Activated effector memory CD4-positive, alpha-beta T cell treated with Interleukin-2 at 50 U/mL for 16 hours (primary cell): ENCODE data around the gene HORMAD2.

Experiments
- DNase-seq: peaks from one replicate; pipeline ENCODE4 v3.0.0-alpha.2; 2020

Gene HORMAD2

GRCh38 chr22:30113494-30113893 is 33.2 kb downstream of the HORMAD2 start:
- DNase-seq: no peak

- DNase-seq: no peak
These were observed 34.1 kb downstream of the HORMAD2 start for GRCh38 chr22:30114361-30114760.

GRCh38 chr22:30115705-30116104 is 35.4 kb downstream of the HORMAD2 start:
- DNase-seq: no peak

- DNase-seq: no peak
These were observed 36.3 kb downstream of the HORMAD2 start for GRCh38 chr22:30116362-30117117.

- DNase-seq: no peak
These were observed 37.0 kb downstream of the HORMAD2 start for GRCh38 chr22:30117256-30117655.

GRCh38 chr22:30118291-30118690 is 38.0 kb downstream of the HORMAD2 start:
- no peak for DNase-seq

- no peak for DNase-seq
These were observed 41.7 kb downstream of the HORMAD2 start for GRCh38 chr22:30121960-30122359.

GRCh38 chr22:30123463-30123862 is 43.2 kb downstream of the HORMAD2 start:
- no peak for DNase-seq

GRCh38 chr22:30127749-30128166 is 47.5 kb downstream of the HORMAD2 start:
- DNase-seq: no peak

- no peak for DNase-seq
These were observed 48.2 kb downstream of the HORMAD2 start for GRCh38 chr22:30128511-30128910.

- no peak for DNase-seq
These were observed 49.4 kb downstream of the HORMAD2 start for GRCh38 chr22:30129636-30130035.

GRCh38 chr22:30132290-30132996 is 52.2 kb downstream of the HORMAD2 start:
- DNase-seq: no peak

GRCh38 chr22:30140414-30140813 is 60.1 kb downstream of the HORMAD2 start:
- DNase-seq: no peak

- DNase-seq: no peak
These were observed 63.0 kb downstream of the HORMAD2 start for GRCh38 chr22:30143265-30143664.

- DNase-seq: no peak
These were observed 64.1 kb downstream of the HORMAD2 start for GRCh38 chr22:30144391-30144790.

GRCh38 chr22:30150212-30150611 is 69.9 kb downstream of the HORMAD2 start:
- DNase-seq: no peak

GRCh38 chr22:30158277-30158676 is 78.0 kb downstream of the HORMAD2 start:
- no peak for DNase-seq

GRCh38 chr22:30158744-30159500 is 78.7 kb downstream of the HORMAD2 start:
- no peak for DNase-seq

GRCh38 chr22:30159561-30160353 is 79.5 kb downstream of the HORMAD2 start:
- DNase-seq: no peak

GRCh38 chr22:30161051-30161469 is 80.8 kb downstream of the HORMAD2 start:
- DNase-seq: no peak

- no peak for DNase-seq
These were observed 87.0 kb downstream of the HORMAD2 start for GRCh38 chr22:30167296-30167695.

- no peak for DNase-seq
These were observed 87.5 kb downstream of the HORMAD2 start for GRCh38 chr22:30167734-30168133.

GRCh38 chr22:30169002-30169401 is 88.7 kb downstream of the HORMAD2 start:
- DNase-seq: no peak
